ENCODE data around the gene FRAS1. TPM values are rescaled to one million over a fixed set of nuclear protein-coding genes. Genes with fewer than 3 reads are reported as not detected.
A peak's percentile ranks its signal among the peaks of the same experiment; 100 is the strongest.

The FRAS1 gene
- total and polyA plus RNA-seq, 2 donors (not counting 3 experiments of a cell fraction or from before 2014, with no cell fraction given), result 1.4 to 3.6 TPM

DNA sequence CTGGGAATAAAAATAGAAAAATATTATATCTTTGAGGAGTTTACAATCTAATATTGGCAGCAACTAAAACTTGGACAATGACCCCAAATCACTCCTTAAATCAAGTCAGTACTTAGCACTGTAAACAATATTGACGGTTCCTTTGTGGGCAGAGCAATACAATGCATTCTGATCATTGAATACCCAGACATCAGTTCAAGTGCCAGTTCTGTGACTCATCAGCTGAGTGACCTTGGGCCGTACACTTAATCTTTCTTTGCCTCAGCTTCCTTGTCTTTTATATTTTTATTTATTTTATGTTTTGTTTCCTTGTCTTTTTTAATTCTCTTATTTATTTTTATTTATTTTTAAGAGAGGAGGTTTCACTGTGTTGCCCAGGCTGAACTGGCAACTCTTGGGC, 382.2 kb downstream of the FRAS1 start:
- dilution Hi-C loops (cut with MboI; ENCODE audit: extremely low pct_ligation_motif_present, low sequenced_read_pairs) (no loop called here), intact Hi-C loops (cut with micrococcal nuclease) (no loop called here)
- Histone ChIP-seq H3K79me2 (ENCODE audit: control insufficient read depth, insufficient read depth, low read length) (no peaks in the 10 kb centered on the region), H3K9ac (replicated peaks; ENCODE audit: extremely low read depth, insufficient read depth, low read length) (no peak overlapping the region), H3K36me3 (ENCODE audit: control insufficient read depth in 2 of 2, extremely low read depth in 1 of 2, insufficient read depth in 2 of 2, low read length in 2 of 2) (no peaks in the 10 kb centered on the region), H3K9me1 (replicated peaks; ENCODE audit: control insufficient read depth, extremely low read depth, insufficient read depth, low read length) (no peaks in the 10 kb centered on the region), H3K4me1 (ENCODE audit: control insufficient read depth, extremely low read depth, insufficient read depth, low read length) (no peaks in the 10 kb centered on the region), H3K9me3 (replicated peaks; ENCODE audit: control insufficient read depth, insufficient read depth, low read length) (no peaks in the 10 kb centered on the region), H3K4me2 (ENCODE audit: insufficient read depth, low read length) (no peak overlapping the region), H4K20me1 (replicated peaks; ENCODE audit: control insufficient read depth, extremely low read depth, insufficient read depth, low read length) (no peaks in the 10 kb centered on the region), H2AFZ (ENCODE audit: low read depth, low read length) (no peak overlapping the region), H3K27ac (ENCODE audit: insufficient read depth, low read depth, low read length) (no peak overlapping the region), H3K4me3 (replicated peaks in 1 of 3; ENCODE audit: insufficient read depth in 1 of 3, low read depth in 1 of 3, low read length in 3 of 3) (no peak overlapping the region), H3K27me3 (ENCODE audit: control insufficient read depth in 2 of 2, insufficient read depth in 2 of 2, low read length in 2 of 2) (no peaks in the 10 kb centered on the region)
- BruUV-seq (replicated peaks), result no TSS peak
- CTCF ChIA-PET, result interaction anchor here (0.6 kb wide), 1 partner anchor 1452 kb away, joined by 3 read pairs; no protein-coding TSS in a partner anchor
- POLR2A ChIA-PET, result no interaction called here
- peak; percentile 12 for DNase-seq (ENCODE audit: low read depth, low spot score)
- no peak for TF ChIP-seq GATA2 (IDR thresholded peaks at IDR 0.05; ENCODE audit: insufficient read depth, insufficient read length, low read depth, low read length)
- TF ChIP-seq MAX (IDR thresholded peaks at IDR 0.05; ENCODE audit: insufficient read depth, insufficient read length), result no peak
- no peak for TF ChIP-seq POLR2A (IDR thresholded peaks at IDR 0.05; ENCODE audit: low read depth, low read length)
- TF ChIP-seq EZH2 (IDR thresholded peaks at IDR 0.05; ENCODE audit: borderline replicate concordance, low read depth, low read length, severe bottlenecking), result no peak
- TF ChIP-seq MYC (IDR thresholded peaks at IDR 0.05; ENCODE audit: low read depth, low read length), result no peak
- no peak for TF ChIP-seq FOS (IDR thresholded peaks at IDR 0.05; ENCODE audit: borderline replicate concordance, insufficient read depth, low read length)
- TF ChIP-seq JUN (IDR thresholded peaks at IDR 0.05; ENCODE audit: borderline replicate concordance, insufficient read depth, insufficient read length, low read depth), result no peak
- TF ChIP-seq POLR2AphosphoS5 (IDR thresholded peaks at IDR 0.05; ENCODE audit: insufficient read depth, low read depth, low read length), result no peak
- TF ChIP-seq CTCF (IDR thresholded peaks at IDR 0.05; ENCODE audit: extremely low read depth in 1 of 2, insufficient read depth in 1 of 2, low read depth in 1 of 2, low read length in 2 of 2), result no peak
- FAIRE-seq, result peak; percentile 57

Measured in endothelial cell of umbilical vein (primary cell).